HepG2 (cell line): Measurements from ENCODE around the gene TMEM19. TPM values are rescaled to one million over a fixed set of nuclear protein-coding genes. Genes with fewer than 3 reads are reported as not detected.

Source experiments
- HCFC1 ChIP-seq: fragments of 150-350 bp; IDR thresholded peaks from 2 replicates; pipeline ENCODE4 v1.6.1; 2014; ENCODE audit warnings: low read depth, low read length
- ISX ChIP-seq: sonication (generic); formaldehyde crosslinking; conservative IDR thresholded peaks from 2 replicates; pipeline ENCODE4 v1.5.0; 2020; ENCODE audit warnings: missing genetic modification reagents
- JUNB ChIP-seq: sonication (generic); formaldehyde crosslinking; IDR thresholded peaks from 2 replicates; pipeline ENCODE4 v1.8.0; 2022; ENCODE audit warnings: missing genetic modification reagents, mild to moderate bottlenecking, borderline replicate concordance
- KLF16 ChIP-seq, 2 experiments: sonication (generic) in 1 of 2; formaldehyde crosslinking in 1 of 2; IDR thresholded peaks; 2 replicates each; pipeline versions ENCODE4 v1.6.1 to v1.8.0; 2016 to 2023; ENCODE audit warnings: missing genetic modification reagents in 2 of 2, missing compliant biosample characterization in 1 of 2
- PLRG1 ChIP-seq: fragments of 450-650 bp; conservative IDR thresholded peaks from 2 replicates; pipeline ENCODE4 v1.6.1; 2016
- POLR2AphosphoS2 ChIP-seq: IDR thresholded peaks from 2 replicates; pipeline ENCODE4 v1.6.1; 2011; ENCODE audit warnings: low read depth, low read length, improper control_type of control experiment
- SAFB2 ChIP-seq: sonication (generic); formaldehyde crosslinking; IDR thresholded peaks from 2 replicates; pipeline ENCODE4 v1.5.1; 2020; ENCODE audit warnings: missing genetic modification reagents, low read depth, mild to moderate bottlenecking, borderline replicate concordance
- SMAD1 ChIP-seq: sonication (generic); formaldehyde crosslinking; IDR thresholded peaks from 2 replicates; pipeline ENCODE4 v1.4.0; 2020; ENCODE audit warnings: missing genetic modification reagents, low read depth, mild to moderate bottlenecking, borderline replicate concordance
- SP4 ChIP-seq: sonication (generic); formaldehyde crosslinking; IDR thresholded peaks from 2 replicates; pipeline ENCODE4 v1.8.1; 2023; ENCODE audit warnings: mild to moderate bottlenecking, missing genetic modification reagents
- ZFP1 ChIP-seq: IDR thresholded peaks from 2 replicates; pipeline ENCODE4 v1.6.1; 2016
- ZMYM2 ChIP-seq: sonication (generic); formaldehyde crosslinking; IDR thresholded peaks from 2 replicates; pipeline ENCODE4 v1.8.0; 2022; ENCODE audit warnings: mild to moderate bottlenecking, missing genetic modification reagents
- ZNF567 ChIP-seq: sonication (generic); formaldehyde crosslinking; IDR thresholded peaks from 2 replicates; pipeline ENCODE4 v1.8.1; 2023; ENCODE audit warnings: mild to moderate bottlenecking, missing genetic modification reagents, borderline replicate concordance
- ZNF7 ChIP-seq: IDR thresholded peaks from 2 replicates; pipeline ENCODE4 v1.6.1; 2016; ENCODE audit warnings: missing biosample characterization, missing genetic modification reagents
- polyA plus RNA-seq, 8 experiments: library from polyadenylated mRNA; depleted of rRNA in 3 of 8; stranded (reverse) in 7 of 8; unstranded in 1 of 8; fragments of >200 nt; fragmentation: Illumina TruSeq in 4 of 8; extraction: Trizol in 4 of 8; gene quantifications; 2 replicates each; pipeline versions ENCODE4 v1.2.1 to v1.2.3, GENCODE V29; 2011 to 2016; ENCODE audit warnings: low read depth in 4 of 8, missing spikeins in 1 of 8, mixed read lengths in 1 of 8; ENCODE audit not compliant: insufficient read depth in 1 of 8
- total RNA-seq, 5 experiments: library from RNA; depleted of rRNA; stranded (reverse); fragments of >200 nt; fragmentation: Illumina TruSeq; extraction: Trizol; gene quantifications; 2 replicates each; pipeline ENCODE4 v1.2.3, GENCODE V29; 2016; ENCODE audit warnings: low read depth in 1 of 5
- TF ChIP-seq, protein P1 (sequence below): sonication (generic); formaldehyde crosslinking; IDR thresholded peaks from 2 replicates; pipeline ENCODE4 v1.4.0; 2020; ENCODE audit warnings: mild to moderate bottlenecking, missing genetic modification reagents
- TF ChIP-seq, protein P2 (sequence below): sonication (generic); formaldehyde crosslinking; IDR thresholded peaks from 2 replicates; pipeline ENCODE4; 2020; ENCODE audit warnings: missing genetic modification reagents, mild to moderate bottlenecking, borderline replicate concordance
- TF ChIP-seq, protein P3 (sequence below): sonication (generic); formaldehyde crosslinking; IDR thresholded peaks from 2 replicates; pipeline ENCODE4 v1.4.0; 2020; ENCODE audit warnings: mild to moderate bottlenecking, low read depth, missing genetic modification reagents
- TF ChIP-seq, protein P4 (sequence below): sonication (generic); formaldehyde crosslinking; IDR thresholded peaks from 2 replicates; pipeline ENCODE4 v1.4.0; 2020; ENCODE audit warnings: missing genetic modification reagents

TMEM19 gene
- total and polyA plus RNA-seq, 2 of the 13 experiments (the other 11 are each of a cell fraction or from before 2014, with no cell fraction given) = 16.9 to 22.5 TPM

DNA sequence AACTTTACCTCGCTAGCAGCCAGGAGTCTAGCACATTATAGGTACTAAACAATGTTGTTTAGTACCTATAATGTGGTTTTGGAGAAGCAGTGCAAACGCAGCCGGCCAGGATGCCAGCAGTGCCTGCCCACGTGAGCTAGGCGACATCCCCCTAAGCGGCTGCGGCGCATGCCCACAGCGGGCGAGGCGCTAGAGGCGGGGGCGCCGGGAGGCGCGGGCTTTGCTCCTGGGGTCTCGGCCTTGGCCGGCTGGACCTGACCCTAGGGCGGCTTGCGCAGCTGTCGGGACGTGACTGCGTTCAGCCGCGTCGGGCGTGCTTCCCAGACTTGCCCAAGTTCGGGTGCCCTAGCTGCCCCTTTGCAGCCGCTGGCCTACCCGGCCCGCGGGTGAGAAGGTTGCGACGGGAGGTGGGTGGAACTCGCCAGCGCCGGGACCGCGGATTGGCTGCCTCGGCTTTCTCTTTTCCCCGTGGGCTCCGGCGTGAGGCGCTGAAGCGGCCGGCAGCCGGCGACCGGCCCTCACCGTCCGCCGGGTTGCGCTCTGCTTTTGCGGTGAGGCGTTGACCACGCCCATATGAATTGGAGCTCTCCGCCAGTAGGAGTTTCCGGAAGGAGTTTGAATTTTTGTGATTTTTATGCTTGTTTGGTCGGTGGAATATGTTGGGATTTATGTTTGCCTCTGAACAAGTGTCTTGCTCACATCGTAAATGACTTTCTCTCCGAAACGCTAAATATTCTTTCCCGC is at the start of gene TMEM19 (continued):
- no peak for TF ChIP-seq ZNF7 (CRISPR knock-in tag)
- no peak for TF ChIP-seq POLR2AphosphoS2
- TF ChIP-seq SAFB2 (CRISPR knock-in tag) = peak; percentile 92
- peak; percentile 73; the same call in 1 of the 2 replicates for TF ChIP-seq ZFP1 (CRISPR knock-in tag)
- TF ChIP-seq SMAD1 (CRISPR knock-in tag) = no peak; the same call in 1 of the 2 replicates
- TF ChIP-seq ISX (CRISPR knock-in tag) = no peak
- no peak for TF ChIP-seq PLRG1
- no peak; the same call in 1 of the 2 replicates for TF ChIP-seq ZMYM2
- TF ChIP-seq, protein P1, sequence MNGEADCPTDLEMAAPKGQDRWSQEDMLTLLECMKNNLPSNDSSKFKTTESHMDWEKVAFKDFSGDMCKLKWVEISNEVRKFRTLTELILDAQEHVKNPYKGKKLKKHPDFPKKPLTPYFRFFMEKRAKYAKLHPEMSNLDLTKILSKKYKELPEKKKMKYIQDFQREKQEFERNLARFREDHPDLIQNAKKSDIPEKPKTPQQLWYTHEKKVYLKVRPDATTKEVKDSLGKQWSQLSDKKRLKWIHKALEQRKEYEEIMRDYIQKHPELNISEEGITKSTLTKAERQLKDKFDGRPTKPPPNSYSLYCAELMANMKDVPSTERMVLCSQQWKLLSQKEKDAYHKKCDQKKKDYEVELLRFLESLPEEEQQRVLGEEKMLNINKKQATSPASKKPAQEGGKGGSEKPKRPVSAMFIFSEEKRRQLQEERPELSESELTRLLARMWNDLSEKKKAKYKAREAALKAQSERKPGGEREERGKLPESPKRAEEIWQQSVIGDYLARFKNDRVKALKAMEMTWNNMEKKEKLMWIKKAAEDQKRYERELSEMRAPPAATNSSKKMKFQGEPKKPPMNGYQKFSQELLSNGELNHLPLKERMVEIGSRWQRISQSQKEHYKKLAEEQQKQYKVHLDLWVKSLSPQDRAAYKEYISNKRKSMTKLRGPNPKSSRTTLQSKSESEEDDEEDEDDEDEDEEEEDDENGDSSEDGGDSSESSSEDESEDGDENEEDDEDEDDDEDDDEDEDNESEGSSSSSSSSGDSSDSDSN (CRISPR knock-in tag) = peak; percentile 99
- no peak for TF ChIP-seq HCFC1
- TF ChIP-seq ZNF567 = peak; percentile 97; the same call in 1 of the 2 replicates
- TF ChIP-seq JUNB (CRISPR knock-in tag) = no peak
- TF ChIP-seq, protein P2, sequence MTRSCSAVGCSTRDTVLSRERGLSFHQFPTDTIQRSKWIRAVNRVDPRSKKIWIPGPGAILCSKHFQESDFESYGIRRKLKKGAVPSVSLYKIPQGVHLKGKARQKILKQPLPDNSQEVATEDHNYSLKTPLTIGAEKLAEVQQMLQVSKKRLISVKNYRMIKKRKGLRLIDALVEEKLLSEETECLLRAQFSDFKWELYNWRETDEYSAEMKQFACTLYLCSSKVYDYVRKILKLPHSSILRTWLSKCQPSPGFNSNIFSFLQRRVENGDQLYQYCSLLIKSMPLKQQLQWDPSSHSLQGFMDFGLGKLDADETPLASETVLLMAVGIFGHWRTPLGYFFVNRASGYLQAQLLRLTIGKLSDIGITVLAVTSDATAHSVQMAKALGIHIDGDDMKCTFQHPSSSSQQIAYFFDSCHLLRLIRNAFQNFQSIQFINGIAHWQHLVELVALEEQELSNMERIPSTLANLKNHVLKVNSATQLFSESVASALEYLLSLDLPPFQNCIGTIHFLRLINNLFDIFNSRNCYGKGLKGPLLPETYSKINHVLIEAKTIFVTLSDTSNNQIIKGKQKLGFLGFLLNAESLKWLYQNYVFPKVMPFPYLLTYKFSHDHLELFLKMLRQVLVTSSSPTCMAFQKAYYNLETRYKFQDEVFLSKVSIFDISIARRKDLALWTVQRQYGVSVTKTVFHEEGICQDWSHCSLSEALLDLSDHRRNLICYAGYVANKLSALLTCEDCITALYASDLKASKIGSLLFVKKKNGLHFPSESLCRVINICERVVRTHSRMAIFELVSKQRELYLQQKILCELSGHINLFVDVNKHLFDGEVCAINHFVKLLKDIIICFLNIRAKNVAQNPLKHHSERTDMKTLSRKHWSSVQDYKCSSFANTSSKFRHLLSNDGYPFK (CRISPR knock-in tag) = no peak; the same call in 1 of the 2 replicates
- TF ChIP-seq SP4 (CRISPR knock-in tag) = peak; percentile 88
- TF ChIP-seq KLF16 (CRISPR knock-in tag; IDR thresholded peaks at IDR 0.05) = peak in 1 of 2 experiments; percentile 78; a peak in 1 of 4 replicates
- TF ChIP-seq, protein P3, sequence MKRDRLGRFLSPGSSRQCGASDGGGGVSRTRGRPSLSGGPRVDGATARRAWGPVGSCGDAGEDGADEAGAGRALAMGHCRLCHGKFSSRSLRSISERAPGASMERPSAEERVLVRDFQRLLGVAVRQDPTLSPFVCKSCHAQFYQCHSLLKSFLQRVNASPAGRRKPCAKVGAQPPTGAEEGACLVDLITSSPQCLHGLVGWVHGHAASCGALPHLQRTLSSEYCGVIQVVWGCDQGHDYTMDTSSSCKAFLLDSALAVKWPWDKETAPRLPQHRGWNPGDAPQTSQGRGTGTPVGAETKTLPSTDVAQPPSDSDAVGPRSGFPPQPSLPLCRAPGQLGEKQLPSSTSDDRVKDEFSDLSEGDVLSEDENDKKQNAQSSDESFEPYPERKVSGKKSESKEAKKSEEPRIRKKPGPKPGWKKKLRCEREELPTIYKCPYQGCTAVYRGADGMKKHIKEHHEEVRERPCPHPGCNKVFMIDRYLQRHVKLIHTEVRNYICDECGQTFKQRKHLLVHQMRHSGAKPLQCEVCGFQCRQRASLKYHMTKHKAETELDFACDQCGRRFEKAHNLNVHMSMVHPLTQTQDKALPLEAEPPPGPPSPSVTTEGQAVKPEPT = peak; percentile 87
- TF ChIP-seq, protein P4, sequence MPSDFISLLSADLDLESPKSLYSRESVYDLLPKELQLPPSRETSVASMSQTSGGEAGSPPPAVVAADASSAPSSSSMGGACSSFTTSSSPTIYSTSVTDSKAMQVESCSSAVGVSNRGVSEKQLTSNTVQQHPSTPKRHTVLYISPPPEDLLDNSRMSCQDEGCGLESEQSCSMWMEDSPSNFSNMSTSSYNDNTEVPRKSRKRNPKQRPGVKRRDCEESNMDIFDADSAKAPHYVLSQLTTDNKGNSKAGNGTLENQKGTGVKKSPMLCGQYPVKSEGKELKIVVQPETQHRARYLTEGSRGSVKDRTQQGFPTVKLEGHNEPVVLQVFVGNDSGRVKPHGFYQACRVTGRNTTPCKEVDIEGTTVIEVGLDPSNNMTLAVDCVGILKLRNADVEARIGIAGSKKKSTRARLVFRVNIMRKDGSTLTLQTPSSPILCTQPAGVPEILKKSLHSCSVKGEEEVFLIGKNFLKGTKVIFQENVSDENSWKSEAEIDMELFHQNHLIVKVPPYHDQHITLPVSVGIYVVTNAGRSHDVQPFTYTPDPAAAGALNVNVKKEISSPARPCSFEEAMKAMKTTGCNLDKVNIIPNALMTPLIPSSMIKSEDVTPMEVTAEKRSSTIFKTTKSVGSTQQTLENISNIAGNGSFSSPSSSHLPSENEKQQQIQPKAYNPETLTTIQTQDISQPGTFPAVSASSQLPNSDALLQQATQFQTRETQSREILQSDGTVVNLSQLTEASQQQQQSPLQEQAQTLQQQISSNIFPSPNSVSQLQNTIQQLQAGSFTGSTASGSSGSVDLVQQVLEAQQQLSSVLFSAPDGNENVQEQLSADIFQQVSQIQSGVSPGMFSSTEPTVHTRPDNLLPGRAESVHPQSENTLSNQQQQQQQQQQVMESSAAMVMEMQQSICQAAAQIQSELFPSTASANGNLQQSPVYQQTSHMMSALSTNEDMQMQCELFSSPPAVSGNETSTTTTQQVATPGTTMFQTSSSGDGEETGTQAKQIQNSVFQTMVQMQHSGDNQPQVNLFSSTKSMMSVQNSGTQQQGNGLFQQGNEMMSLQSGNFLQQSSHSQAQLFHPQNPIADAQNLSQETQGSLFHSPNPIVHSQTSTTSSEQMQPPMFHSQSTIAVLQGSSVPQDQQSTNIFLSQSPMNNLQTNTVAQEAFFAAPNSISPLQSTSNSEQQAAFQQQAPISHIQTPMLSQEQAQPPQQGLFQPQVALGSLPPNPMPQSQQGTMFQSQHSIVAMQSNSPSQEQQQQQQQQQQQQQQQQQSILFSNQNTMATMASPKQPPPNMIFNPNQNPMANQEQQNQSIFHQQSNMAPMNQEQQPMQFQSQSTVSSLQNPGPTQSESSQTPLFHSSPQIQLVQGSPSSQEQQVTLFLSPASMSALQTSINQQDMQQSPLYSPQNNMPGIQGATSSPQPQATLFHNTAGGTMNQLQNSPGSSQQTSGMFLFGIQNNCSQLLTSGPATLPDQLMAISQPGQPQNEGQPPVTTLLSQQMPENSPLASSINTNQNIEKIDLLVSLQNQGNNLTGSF (CRISPR knock-in tag) = peak; percentile 70; the same call in 1 of the 2 replicates
